Inflammatory macrophage (primary cell): ENCODE measurements around the gene TMEM72.
"Not testable (repeated sequence)": the region's sequence is repeated elsewhere in the genome, so short reads cannot be mapped to it uniquely, and the experiment has no call there.

Experiments
- DNase-seq, 2 donors: peaks; one replicate each; pipeline ENCODE4 v3.0.0-alpha.2; 2020 to 2022
- total RNA-seq, 18 experiments: gene quantifications; one replicate each; lab custom pipeline; 2026; ENCODE audit warnings: mixed read lengths in 6 of 18, inconsistent platforms in 2 of 18; lab: John Stamatoyannopoulos, UW

The TMEM72 gene
- 0 to 0.75 (median 0.16) reads per million in 18 experiments for total RNA-seq

DNA sequence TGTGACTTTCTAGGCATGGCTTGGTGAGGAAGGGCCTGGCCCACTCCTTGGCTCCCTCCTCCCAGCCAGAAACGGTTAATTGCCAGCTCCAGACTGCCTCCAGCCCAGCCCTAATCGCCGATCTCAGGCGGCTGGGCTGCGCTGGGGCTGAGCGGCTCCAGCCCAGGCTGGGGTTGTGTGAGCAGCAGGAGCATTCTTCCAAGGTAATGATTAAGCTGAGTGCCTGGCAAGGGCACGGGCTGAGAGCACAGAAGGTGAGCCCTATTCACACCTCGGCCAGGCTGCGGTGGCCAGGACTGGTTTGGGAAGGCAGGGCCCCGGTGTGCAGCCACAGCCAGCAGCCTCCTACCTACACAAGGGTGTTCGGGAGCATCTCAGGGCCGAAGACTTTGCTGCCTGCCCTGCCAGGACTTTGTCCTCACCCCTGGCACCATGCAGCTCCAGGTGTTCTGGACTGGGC, at the start of gene TMEM72:
TMEM72 (plus strand) TSS at position 257 of the 460 bp plus-strand sequence; CDS start at position 433, 176 bp downstream.
- DNase-seq: no peak

- DNase-seq: no peak
These were observed 49.0 kb upstream of the TMEM72 start for GRCh38 chr10:44862006-44862751.

DNA sequence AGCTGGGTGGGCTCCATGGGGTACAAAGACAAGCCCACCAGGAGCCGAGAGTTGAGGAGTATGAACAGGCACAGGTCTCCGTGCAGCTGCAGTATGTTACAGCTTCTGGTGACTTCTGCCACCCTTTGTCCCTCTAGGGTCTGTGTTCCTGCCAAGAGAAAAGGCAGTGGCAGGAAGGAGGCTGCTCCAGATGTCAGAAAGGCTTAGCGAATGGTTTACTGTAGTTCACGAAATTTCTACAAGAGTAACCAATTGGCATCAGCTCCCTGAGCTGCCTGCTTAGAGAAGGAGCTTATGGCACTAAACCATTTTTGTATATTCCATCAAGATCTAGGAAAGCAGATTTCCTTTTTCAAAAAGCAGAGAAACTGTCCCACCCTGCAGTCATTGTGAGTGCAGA, 48.2 kb upstream of the TMEM72 start:
- no peak for DNase-seq

- DNase-seq: no peak
These were observed 47.6 kb upstream of the TMEM72 start for GRCh38 chr10:44863344-44864047.

DNA sequence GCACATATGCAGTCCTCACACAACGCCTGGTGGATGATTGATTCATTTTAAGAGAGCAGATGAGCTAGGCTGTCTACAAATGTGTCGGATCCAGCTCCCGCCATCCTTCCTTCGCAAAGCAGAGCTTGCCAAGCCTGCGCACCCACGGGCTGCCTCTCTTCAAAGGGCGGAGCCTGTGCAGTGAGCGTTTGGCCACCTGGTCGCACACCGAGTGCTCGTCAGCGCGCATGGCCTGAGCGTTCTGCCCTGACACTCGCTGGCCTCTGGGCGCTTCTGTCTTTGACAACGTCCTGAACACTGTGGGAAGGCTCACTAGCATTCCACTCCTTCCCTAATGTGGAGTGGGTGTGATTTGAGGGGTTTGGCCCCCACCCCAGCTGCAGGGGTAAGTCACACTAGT, 47.1 kb upstream of the TMEM72 start:
- DNase-seq: no peak

DNA sequence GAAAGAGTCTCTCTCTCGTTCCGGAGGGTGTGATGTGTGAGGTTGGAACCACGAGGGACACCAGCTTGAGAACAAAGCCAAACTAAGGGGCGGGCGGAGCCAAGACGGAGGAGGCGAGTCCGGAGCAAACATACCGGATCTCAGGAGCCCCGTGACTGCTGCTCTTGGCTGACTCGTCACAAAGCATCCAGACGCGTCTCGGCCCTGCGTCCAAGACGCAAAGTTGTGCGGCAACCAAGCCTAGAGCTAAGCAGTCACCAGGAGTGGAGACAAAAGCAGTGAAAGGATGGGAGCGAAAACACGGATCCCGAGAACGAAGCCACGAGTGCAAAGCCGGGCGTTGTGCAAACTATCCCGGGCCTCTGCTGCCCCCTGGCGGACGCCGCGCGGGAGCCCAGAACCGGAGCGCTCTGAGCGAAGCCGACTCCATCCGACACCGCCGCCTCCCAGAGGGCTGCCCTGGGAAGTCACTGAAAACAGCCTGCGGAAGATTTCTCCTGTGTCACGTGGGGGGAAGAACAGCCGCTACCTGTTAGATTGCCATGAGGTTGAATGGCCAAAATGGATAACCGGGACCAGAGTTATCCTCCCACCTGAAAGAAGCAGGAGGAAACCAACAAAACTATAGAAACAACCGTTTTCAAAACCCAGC, 46.4 kb upstream of the TMEM72 start:
- DNase-seq: peak; percentile 80 to 85

DNA sequence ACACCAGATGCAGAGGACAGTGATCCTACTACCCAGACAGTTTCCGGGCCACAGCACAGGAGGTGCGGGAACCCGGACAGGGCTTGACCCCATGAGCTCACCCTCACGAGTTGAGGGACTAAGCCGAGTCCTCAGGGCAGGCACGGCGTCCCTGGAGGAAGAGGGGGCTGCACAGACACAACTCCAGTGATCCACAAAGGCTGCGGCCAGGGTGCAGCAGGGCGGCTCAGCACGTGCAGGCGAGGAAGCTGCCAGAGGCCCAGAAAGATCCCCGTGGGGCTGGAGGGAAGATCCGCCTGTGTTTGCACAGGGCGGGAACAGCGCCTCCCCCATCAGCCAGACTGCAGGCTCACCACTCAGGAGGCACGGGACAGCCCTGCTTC, 45.9 kb upstream of the TMEM72 start:
- DNase-seq: no peak

DNA sequence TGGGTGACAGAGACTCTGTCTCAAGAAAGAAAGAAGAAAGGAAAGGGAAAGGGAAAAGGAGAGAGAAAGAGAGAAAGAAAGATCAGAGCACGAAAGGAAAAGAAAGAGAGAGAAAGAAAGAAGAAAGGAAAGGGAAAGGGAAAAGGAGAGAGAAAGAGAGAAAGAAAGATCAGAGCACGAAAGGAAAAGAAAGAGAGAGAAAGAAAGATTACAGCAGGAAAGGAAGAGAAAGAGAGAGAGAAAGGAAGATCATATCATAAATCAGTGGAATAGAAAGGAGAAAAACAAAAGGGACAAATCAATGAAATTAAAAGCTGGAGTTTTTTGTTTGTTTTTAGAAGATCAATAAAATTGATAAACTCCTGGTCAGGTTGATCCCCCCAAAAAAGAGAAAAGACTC, 44.8 kb upstream of the TMEM72 start:
- not testable (repeated sequence) for DNase-seq

DNA sequence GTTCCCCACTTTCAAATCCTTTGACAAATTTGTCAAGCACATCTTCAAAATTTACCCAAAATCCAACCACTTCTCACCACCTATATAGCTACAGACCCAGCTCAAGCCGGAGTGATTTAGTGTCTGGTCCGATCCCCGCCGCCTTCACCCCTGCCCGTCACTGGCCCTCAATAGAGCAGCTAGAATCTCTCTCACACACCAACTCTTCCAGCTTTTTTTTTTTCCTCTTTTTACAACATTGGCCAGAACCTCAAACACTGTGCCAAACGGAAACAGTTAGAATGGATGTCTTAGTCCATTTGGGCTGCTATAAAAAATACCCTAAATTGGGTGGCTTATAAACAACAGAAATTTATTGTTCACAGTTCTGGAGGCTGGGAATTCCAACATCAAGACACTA, 41.1 kb upstream of the TMEM72 start:
- DNase-seq: no peak

DNA sequence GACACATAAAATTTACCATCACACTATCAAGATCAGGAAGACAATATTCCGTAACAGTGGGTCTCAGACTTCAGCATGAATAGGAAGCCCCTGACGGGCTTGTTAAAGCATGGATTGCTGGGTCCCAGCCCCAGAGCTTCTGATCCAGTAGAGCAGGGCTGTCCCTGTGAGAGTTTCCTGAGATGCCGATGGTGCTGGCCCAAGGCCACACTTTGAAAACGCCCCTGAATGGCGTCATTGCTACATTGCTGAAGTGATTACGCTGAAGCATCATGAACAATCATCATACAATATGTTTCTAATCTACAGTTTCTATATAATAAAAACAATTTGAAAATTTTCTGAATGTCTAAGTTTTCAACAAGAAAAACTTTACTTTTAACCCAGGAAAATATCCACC, 38.0 kb upstream of the TMEM72 start:
- no peak for DNase-seq

GRCh38 chr10:44874166-44874565, 37.0 kb upstream of the TMEM72 start:
- DNase-seq: no peak

- peak; percentile 66 to 86 for DNase-seq
These were observed 32.2 kb upstream of the TMEM72 start for GRCh38 chr10:44878706-44879530.

DNA sequence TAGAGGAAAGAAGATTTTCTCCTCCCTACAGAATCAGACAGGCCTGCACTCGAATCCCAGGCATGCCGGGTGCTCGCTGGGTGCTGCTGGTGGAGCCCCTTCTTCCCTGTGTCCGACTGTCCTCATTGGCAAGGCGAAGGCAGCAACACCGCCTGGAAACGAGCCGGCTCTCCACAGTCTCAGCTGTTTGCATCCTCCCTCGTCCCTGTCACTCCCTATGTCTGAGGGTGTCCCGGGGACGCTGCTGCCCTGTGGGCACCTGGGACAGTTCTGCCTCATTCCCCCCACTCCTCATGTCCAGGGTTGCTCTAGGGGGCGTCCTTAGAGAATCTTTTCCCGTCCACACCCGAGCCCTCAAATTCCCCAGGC, 31.6 kb upstream of the TMEM72 start:
- DNase-seq: no peak

- no peak for DNase-seq
These were observed 30.9 kb upstream of the TMEM72 start for GRCh38 chr10:44880090-44880715.

GRCh38 chr10:44881649-44882048, 29.5 kb upstream of the TMEM72 start:
- no peak for DNase-seq

- no peak for DNase-seq
These were observed 28.9 kb upstream of the TMEM72 start for GRCh38 chr10:44882166-44882720.

DNA sequence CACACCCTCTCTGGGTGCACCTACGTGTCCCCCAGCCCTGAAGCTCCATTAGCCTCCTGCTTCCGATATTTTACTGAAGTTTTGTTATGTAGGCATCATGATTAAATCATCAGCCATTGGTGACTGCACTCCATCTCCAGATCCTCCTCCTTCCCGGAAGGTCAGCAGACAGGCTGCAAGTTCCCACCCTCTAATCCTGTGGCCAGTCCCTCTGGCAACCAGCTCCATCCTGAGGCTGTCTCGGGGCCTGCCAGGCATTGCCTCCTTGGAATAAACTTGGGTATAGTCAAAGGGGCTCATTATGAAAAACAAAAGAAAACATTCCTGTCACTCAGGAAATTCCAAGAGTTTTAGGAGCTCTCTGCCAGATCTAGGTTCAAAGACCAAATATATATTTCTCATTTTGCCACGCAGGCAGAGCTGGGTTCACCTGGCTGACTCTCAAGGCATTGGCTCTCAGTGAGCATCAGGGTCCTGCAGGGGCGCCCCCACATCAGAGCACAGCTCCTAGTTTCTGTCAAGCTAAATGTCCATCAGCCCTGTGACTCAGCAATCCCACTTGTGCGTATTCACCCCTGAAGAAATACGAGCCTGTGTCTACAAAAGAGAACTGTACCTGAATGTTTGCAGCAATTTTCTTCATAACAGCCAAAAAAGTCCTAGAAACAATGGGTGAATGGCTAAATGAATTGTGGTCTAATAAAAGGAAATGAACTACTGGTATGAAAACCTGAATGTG, 27.4 kb upstream of the TMEM72 start:
- DNase-seq: no peak

GRCh38 chr10:44885710-44886109, 25.4 kb upstream of the TMEM72 start:
- no peak for DNase-seq

- DNase-seq: no peak
These were observed 24.2 kb upstream of the TMEM72 start for GRCh38 chr10:44886966-44887365.

GRCh38 chr10:44888886-44889285, 22.3 kb upstream of the TMEM72 start:
- no peak for DNase-seq

GRCh38 chr10:44889834-44890233, 21.3 kb upstream of the TMEM72 start:
- DNase-seq: no peak
